Mesendoderm (in vitro differentiated cells): ENCODE measurements around the gene CNRIP1.
A peak's percentile ranks its signal among the peaks of the same experiment; 100 is the strongest.

Experiments used
- DNase-seq: peaks from one replicate; pipeline ENCODE4 v3.0.0; 2013
- H2AK5ac ChIP-seq: 2 replicates; pipeline ENCODE4 v1.6.1; 2013; ENCODE audit warnings: low read length, inconsistent platforms
- H2BK120ac ChIP-seq: 2 replicates; pipeline ENCODE4 v1.6.1; 2013; ENCODE audit warnings: low read depth, mild to moderate bottlenecking, low read length, moderate library complexity, mixed read lengths
- H2BK15ac ChIP-seq: replicated peaks from 2 replicates; pipeline ENCODE4 v1.6.1; 2013; ENCODE audit warnings: low read depth, mild to moderate bottlenecking, moderate library complexity
- H2BK5ac ChIP-seq: 2 replicates; pipeline ENCODE4 v1.6.1; 2013; ENCODE audit warnings: low read length, inconsistent platforms
- H3K18ac ChIP-seq: 2 replicates; pipeline ENCODE4 v1.6.1; 2013; ENCODE audit warnings: mild to moderate bottlenecking, low read length, mixed read lengths
- H3K23ac ChIP-seq: one replicate; pipeline ENCODE4 v1.6.1; 2013; ENCODE audit warnings: low read length
- H3K27ac ChIP-seq: 2 replicates; pipeline ENCODE4 v1.5.1; 2013; ENCODE audit warnings: low read depth, mild to moderate bottlenecking, inconsistent platforms, low read length, moderate library complexity
- H3K27me3 ChIP-seq: 2 replicates; pipeline ENCODE4 v1.6.1; 2013; ENCODE audit warnings: low read length, control low read depth, mild to moderate bottlenecking, inconsistent platforms; ENCODE audit not compliant: insufficient read depth, poor library complexity
- H3K36me3 ChIP-seq: 2 replicates; pipeline ENCODE4 v1.6.1; 2013; ENCODE audit warnings: low read length, inconsistent platforms; ENCODE audit not compliant: control insufficient read depth, insufficient read depth
- H3K4ac ChIP-seq: one replicate; pipeline ENCODE4 v1.6.1; 2013; ENCODE audit warnings: low read depth, mild to moderate bottlenecking, low read length, moderate library complexity
- H3K4me1 ChIP-seq: 2 replicates; pipeline ENCODE4 v1.6.1; 2013; ENCODE audit warnings: low read depth, low read length, inconsistent platforms; ENCODE audit not compliant: control insufficient read depth
- H3K4me2 ChIP-seq: 2 replicates; pipeline ENCODE4 v1.6.1; 2013; ENCODE audit warnings: low read length
- H3K4me3 ChIP-seq: 2 replicates; pipeline ENCODE4 v1.5.1; 2013; ENCODE audit warnings: mild to moderate bottlenecking, low read length
- H3K56ac ChIP-seq: one replicate; pipeline ENCODE4 v1.6.1; 2013; ENCODE audit warnings: low read length
- H3K79me1 ChIP-seq: 2 replicates; pipeline ENCODE4 v1.6.1; 2013; ENCODE audit warnings: low read length, inconsistent platforms
- H3K79me2 ChIP-seq: 2 replicates; pipeline ENCODE4 v1.6.1; 2013; ENCODE audit warnings: mild to moderate bottlenecking, low read length; ENCODE audit not compliant: control insufficient read depth, insufficient read depth
- H3K9ac ChIP-seq: 2 replicates; pipeline ENCODE4 v1.6.1; 2013; ENCODE audit warnings: low read length, inconsistent platforms
- H4K5ac ChIP-seq: one replicate; pipeline ENCODE4 v1.6.1; 2013; ENCODE audit warnings: low read length
- H4K8ac ChIP-seq: one replicate; pipeline ENCODE4 v1.6.1; 2013; ENCODE audit warnings: low read depth, mild to moderate bottlenecking, control low read depth, low read length, moderate library complexity
- WGBS: extraction: QIAGEN DNeasy Blood & Tissue Kit; methylation state at CpG from one replicate; pipeline ENCODE4 v1.1.7; 2013; ENCODE audit warnings: low lambda C conversion rate, missing lambda C conversion rate; ENCODE audit not compliant: insufficient coverage; ENCODE audit errors: extremely low coverage; 5-methylcytosine and 5-hydroxymethylcytosine counted together

The CNRIP1 gene

GRCh38 chr2:68280348-68280747 is 39.4 kb downstream of the CNRIP1 start:
- Histone ChIP-seq H2BK5ac (no peak overlapping the region), H3K23ac (no peak overlapping the region), H3K27me3 (no peaks in the 10 kb centered on the region), H4K5ac (no peak overlapping the region), H3K9ac (no peak overlapping the region), H3K79me1 (no peaks in the 10 kb centered on the region), H2BK15ac (no peak overlapping the region), H2BK120ac (no peak overlapping the region), H3K18ac (no peak overlapping the region), H2AK5ac (no peak overlapping the region), H3K79me2 (no peaks in the 10 kb centered on the region), H3K36me3 (no peaks in the 10 kb centered on the region), H3K4me3 (no peak overlapping the region), H4K8ac (no peak overlapping the region), H3K4me2 (no peak overlapping the region), H3K4ac (no peak overlapping the region), H3K4me1 (no peaks in the 10 kb centered on the region), H3K27ac (no peak overlapping the region), H3K56ac (no peak overlapping the region)
- DNase-seq, result no peak
- WGBS, result no CpG with 5 or more reads among the region's 1 CpG

- DNase-seq, result no peak
- Histone ChIP-seq H3K23ac (no peak overlapping the region), H2BK120ac (no peak overlapping the region), H3K4me2 (no peak overlapping the region), H3K4me1 (no peaks in the 10 kb centered on the region), H3K79me1 (no peaks in the 10 kb centered on the region), H4K5ac (no peak overlapping the region), H3K18ac (no peak overlapping the region), H2AK5ac (no peak overlapping the region), H3K4ac (no peak overlapping the region), H3K27ac (no peak overlapping the region), H3K79me2 (no peaks in the 10 kb centered on the region), H2BK5ac (no peak overlapping the region), H4K8ac (no peak overlapping the region), H3K4me3 (no peak overlapping the region), H2BK15ac (no peak overlapping the region), H3K27me3 (no peaks in the 10 kb centered on the region), H3K36me3 (no peaks in the 10 kb centered on the region), H3K9ac (no peak overlapping the region), H3K56ac (no peak overlapping the region)
- no CpG with 5 or more reads among the region's 4 CpGs for WGBS
Measured at GRCh38 chr2:68279691-68280090, 40.1 kb downstream of the CNRIP1 start.

- Histone ChIP-seq H4K5ac (no peak overlapping the region), H3K18ac (no peak overlapping the region), H3K4ac (no peak overlapping the region), H3K79me1 (no peaks in the 10 kb centered on the region), H2AK5ac (no peak overlapping the region), H3K4me2 (no peak overlapping the region), H4K8ac (no peak overlapping the region), H3K36me3 (no peaks in the 10 kb centered on the region), H3K27me3 (no peaks in the 10 kb centered on the region), H3K56ac (no peak overlapping the region), H2BK5ac (no peak overlapping the region), H2BK15ac (no peak overlapping the region), H3K4me1 (no peaks in the 10 kb centered on the region), H3K23ac (no peak overlapping the region), H3K9ac (no peak overlapping the region), H3K79me2 (no peaks in the 10 kb centered on the region), H3K4me3 (no peak overlapping the region), H2BK120ac (no peak overlapping the region), H3K27ac (no peak overlapping the region)
- no CpG with 5 or more reads among the region's 1 CpG for WGBS
- no peak for DNase-seq
Measured at GRCh38 chr2:68278169-68278568, 41.6 kb downstream of the CNRIP1 start.

- Histone ChIP-seq H4K5ac (no peak overlapping the region), H3K27me3 (no peaks in the 10 kb centered on the region), H2BK120ac (no peak overlapping the region), H3K23ac (no peak overlapping the region), H2BK5ac (no peak overlapping the region), H3K36me3 (no peaks in the 10 kb centered on the region), H4K8ac (no peak overlapping the region), H3K79me1 (no peaks in the 10 kb centered on the region), H3K9ac (no peak overlapping the region), H3K27ac (no peak overlapping the region), H3K18ac (no peak overlapping the region), H3K79me2 (no peaks in the 10 kb centered on the region), H3K56ac (no peak overlapping the region), H2BK15ac (no peak overlapping the region), H3K4me2 (no peak overlapping the region), H3K4me1 (no peaks in the 10 kb centered on the region), H2AK5ac (no peak overlapping the region), H3K4ac (no peak overlapping the region), H3K4me3 (no peak overlapping the region)
- no CpG with 5 or more reads among the region's 3 CpGs for WGBS
- DNase-seq, result peak; percentile 45
Measured at GRCh38 chr2:68274022-68274421, 45.7 kb downstream of the CNRIP1 start.

GRCh38 chr2:68272246-68272994 is 47.3 kb downstream of the CNRIP1 start:
- DNase-seq, result no peak
- H3K79me2 ChIP-seq, result no peaks in the 10 kb centered on the region
- H3K56ac ChIP-seq, result no peak overlapping the region
- no peak overlapping the region for H3K23ac ChIP-seq
- H3K27ac ChIP-seq, result no peak overlapping the region
- no peak overlapping the region for H2AK5ac ChIP-seq
- H3K9ac ChIP-seq, result no peak overlapping the region
- H3K36me3 ChIP-seq, result no peaks in the 10 kb centered on the region
- no peak overlapping the region for H2BK120ac ChIP-seq
- H3K4me1 ChIP-seq, result no peaks in the 10 kb centered on the region
- no peak overlapping the region for H3K4me3 ChIP-seq
- H2BK15ac ChIP-seq, result no peak overlapping the region
- H3K79me1 ChIP-seq, result no peaks in the 10 kb centered on the region
- no peak overlapping the region for H3K18ac ChIP-seq
- no peaks in the 10 kb centered on the region for H3K27me3 ChIP-seq
- no peak overlapping the region for H3K4ac ChIP-seq
- H3K4me2 ChIP-seq, result no peak overlapping the region
- H4K5ac ChIP-seq, result no peak overlapping the region
- WGBS, result no CpG with 5 or more reads among the region's 2 CpGs
- H4K8ac ChIP-seq, result no peak overlapping the region
- H2BK5ac ChIP-seq, result no peak overlapping the region

GRCh38 chr2:68266655-68267054 is 53.1 kb downstream of the CNRIP1 start:
- H3K9ac ChIP-seq, result no peak overlapping the region
- no peak overlapping the region for H3K23ac ChIP-seq
- no peak overlapping the region for H3K56ac ChIP-seq
- no peak overlapping the region for H2BK15ac ChIP-seq
- H2BK5ac ChIP-seq, result no peak overlapping the region
- H3K36me3 ChIP-seq, result no peaks in the 10 kb centered on the region
- H3K4me3 ChIP-seq, result no peak overlapping the region
- no peak overlapping the region for H3K27ac ChIP-seq
- H3K79me1 ChIP-seq, result no peaks in the 10 kb centered on the region
- no peak overlapping the region for H3K4ac ChIP-seq
- H2BK120ac ChIP-seq, result no peak overlapping the region
- WGBS, result no CpG with 5 or more reads among the region's 1 CpG
- H3K27me3 ChIP-seq, result no peaks in the 10 kb centered on the region
- no peak overlapping the region for H2AK5ac ChIP-seq
- no peak overlapping the region for H4K8ac ChIP-seq
- H3K18ac ChIP-seq, result no peak overlapping the region
- no peak for DNase-seq
- H4K5ac ChIP-seq, result no peak overlapping the region
- H3K79me2 ChIP-seq, result no peaks in the 10 kb centered on the region
- no peaks in the 10 kb centered on the region for H3K4me1 ChIP-seq
- no peak overlapping the region for H3K4me2 ChIP-seq
